GM23338 (cell line): ENCODE results near the gene C5orf58. TPM values are rescaled to one million over a fixed set of nuclear protein-coding genes. Genes with fewer than 3 reads are reported as not detected.

ENCODE experiments used
- ATAC-seq: fragments of 200-7000 bp; cut with Tn5 transposase; 3 replicates; pipeline ENCODE4 v1.9.1; 2020
- DNase-seq: peaks from one replicate; pipeline ENCODE4 v3.0.0-alpha.2; 2015; ENCODE audit warnings: low spot score
- H2AFZ ChIP-seq: fragments of 200-600 bp; sonication (generic); 2 replicates; pipeline ENCODE4 v1.8.0; 2016; ENCODE audit warnings: antibody characterized with exemption, mild to moderate bottlenecking, moderate library complexity
- H3F3A ChIP-seq: fragments of 200-600 bp; sonication (generic); replicated peaks from 2 replicates; pipeline ENCODE4 v1.8.0; 2017; ENCODE audit warnings: antibody characterized with exemption, mixed run types, low read depth
- H3K27ac ChIP-seq: fragments of 200-600 bp; sonication (generic); 2 replicates; pipeline ENCODE4 v1.6.1; 2016; ENCODE audit warnings: low read depth
- H3K27me3 ChIP-seq: fragments of 200-600 bp; sonication (generic); 2 replicates; pipeline ENCODE4 v1.8.0; 2016; ENCODE audit warnings: mild to moderate bottlenecking, mixed run types, moderate library complexity; ENCODE audit not compliant: insufficient read depth
- H3K36me3 ChIP-seq: fragments of 200-600 bp; sonication (generic); 2 replicates; pipeline ENCODE4 v1.8.0; 2016; ENCODE audit warnings: mild to moderate bottlenecking; ENCODE audit not compliant: insufficient read depth
- H3K4me1 ChIP-seq: fragments of 200-600 bp; sonication (generic); 2 replicates; pipeline ENCODE4 v1.8.0; 2016; ENCODE audit warnings: mild to moderate bottlenecking, moderate library complexity; ENCODE audit not compliant: insufficient read depth
- H3K4me2 ChIP-seq: fragments of 200-600 bp; sonication (generic); 2 replicates; pipeline ENCODE4 v1.7.1; 2017; ENCODE audit warnings: mixed run types
- H3K4me3 ChIP-seq: fragments of 200-600 bp; sonication (generic); 2 replicates; pipeline ENCODE4 v1.6.1; 2016; ENCODE audit warnings: mixed run types
- H3K79me2 ChIP-seq: fragments of 200-600 bp; sonication (generic); replicated peaks from 2 replicates; pipeline ENCODE4 v1.8.0; 2017; ENCODE audit warnings: mild to moderate bottlenecking; ENCODE audit not compliant: insufficient read depth
- H3K9me2 ChIP-seq: fragments of 200-600 bp; sonication (generic); 2 replicates; pipeline ENCODE4 v1.8.0; 2017; ENCODE audit not compliant: insufficient read depth
- H4K20me1 ChIP-seq: fragments of 200-600 bp; sonication (generic); replicated peaks from 2 replicates; pipeline ENCODE4 v1.8.0; 2017; ENCODE audit warnings: mild to moderate bottlenecking; ENCODE audit not compliant: insufficient read depth
- H3K27ac Mint-ChIP-seq: 2 replicates; pipeline ENCODE4 v1.8.0; 2020; ENCODE audit warnings: inconsistent platforms, mild to moderate bottlenecking, moderate library complexity, mixed read lengths
- H3K27me3 Mint-ChIP-seq: 3 replicates; pipeline ENCODE4 v1.8.0; 2022; ENCODE audit warnings: low read depth, mild to moderate bottlenecking, moderate library complexity, mixed read lengths, inconsistent platforms; ENCODE audit not compliant: insufficient read depth, poor library complexity
- H3K36me3 Mint-ChIP-seq: 3 replicates; pipeline ENCODE4 v1.8.0; 2021; ENCODE audit warnings: low read depth, mild to moderate bottlenecking, inconsistent platforms, moderate library complexity, mixed read lengths
- H3K4me1 Mint-ChIP-seq: 3 replicates; pipeline ENCODE4 v1.8.0; 2020; ENCODE audit warnings: mild to moderate bottlenecking, inconsistent platforms, mixed read lengths
- H3K4me3 Mint-ChIP-seq: 3 replicates; pipeline ENCODE4 v1.8.0; 2021; ENCODE audit warnings: moderate library complexity, mild to moderate bottlenecking, inconsistent platforms, mixed read lengths
- H3K9me3 Mint-ChIP-seq: 3 replicates; pipeline ENCODE4 v1.8.0; 2020; ENCODE audit warnings: moderate library complexity, mild to moderate bottlenecking, inconsistent platforms, mixed read lengths
- CTCF ChIP-seq, 2 experiments: fragments of 200-600 bp in 1 of 2; sonication (generic) in 1 of 2; conservative IDR thresholded peaks; 2 replicates each; pipeline versions ENCODE4 v1.5.1 to v1.6.1; 2016 to 2017; ENCODE audit warnings: antibody characterized with exemption in 2 of 2, low read depth in 2 of 2, mild to moderate bottlenecking in 2 of 2, moderate library complexity in 1 of 2
- JUNB ChIP-seq: IDR thresholded peaks from one replicate; pipeline ENCODE4 v1.6.1; 2016; ENCODE audit warnings: antibody characterized with exemption; ENCODE audit not compliant: unreplicated experiment
- POLR2AphosphoS5 ChIP-seq: IDR thresholded peaks from 2 replicates; pipeline ENCODE4 v1.6.1; 2016; ENCODE audit warnings: antibody characterized with exemption, low read depth
- ZNF114 ChIP-seq: fragments of 250-450 bp; sonication (Bioruptor Pico); IDR thresholded peaks from 2 replicates; pipeline ENCODE4 v1.5.0; 2020; ENCODE audit warnings: mild to moderate bottlenecking, moderate library complexity
- polyA plus RNA-seq: library from polyadenylated mRNA; unstranded; fragments of >200 nt; fragmentation: Nextera tagmentation; extraction: Ambion mirVana; gene quantifications from 2 replicates; pipeline ENCODE4 v1.2.1, GENCODE V29; 2016
- total RNA-seq: library from RNA; depleted of rRNA; stranded (reverse); fragments of >200 nt; shearing (Covaris generic); gene quantifications from 2 replicates; pipeline ENCODE4 v1.2.3, GENCODE V29; 2014
- TF ChIP-seq, protein P1 (sequence below): fragments of 250-450 bp; sonication (Bioruptor Pico); IDR thresholded peaks from 2 replicates; pipeline ENCODE4 v1.5.0; 2020; ENCODE audit warnings: mild to moderate bottlenecking, moderate library complexity
- TF ChIP-seq, protein P2 (sequence below): IDR thresholded peaks from one replicate; pipeline ENCODE4 v1.6.1; 2018; ENCODE audit warnings: antibody characterized with exemption; ENCODE audit not compliant: unreplicated experiment

Gene C5orf58
- total and polyA plus RNA-seq, 2 experiments from 2014 or later: 1.0 to 9.1 TPM

DNA sequence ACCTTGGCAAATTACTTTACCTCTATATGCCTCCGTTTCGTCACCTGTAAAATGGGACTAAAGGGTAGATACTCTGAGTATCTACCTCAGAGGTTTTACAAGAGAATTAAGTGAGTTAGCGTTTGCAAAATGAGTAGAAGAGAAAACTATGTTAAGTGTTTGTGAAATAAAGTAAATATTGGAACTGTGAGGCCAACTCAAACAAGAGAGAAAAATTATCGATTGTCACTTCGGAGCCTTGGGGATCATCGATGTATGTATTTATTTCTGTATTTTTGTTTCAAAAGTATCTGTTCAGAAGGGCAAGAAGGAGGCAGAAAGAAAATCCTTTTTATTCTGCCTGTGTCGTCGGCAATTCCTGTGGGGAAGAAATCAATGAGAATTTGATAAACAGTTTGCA, 25.8 kb upstream of the C5orf58 start (continued):
- TF ChIP-seq, protein P1, sequence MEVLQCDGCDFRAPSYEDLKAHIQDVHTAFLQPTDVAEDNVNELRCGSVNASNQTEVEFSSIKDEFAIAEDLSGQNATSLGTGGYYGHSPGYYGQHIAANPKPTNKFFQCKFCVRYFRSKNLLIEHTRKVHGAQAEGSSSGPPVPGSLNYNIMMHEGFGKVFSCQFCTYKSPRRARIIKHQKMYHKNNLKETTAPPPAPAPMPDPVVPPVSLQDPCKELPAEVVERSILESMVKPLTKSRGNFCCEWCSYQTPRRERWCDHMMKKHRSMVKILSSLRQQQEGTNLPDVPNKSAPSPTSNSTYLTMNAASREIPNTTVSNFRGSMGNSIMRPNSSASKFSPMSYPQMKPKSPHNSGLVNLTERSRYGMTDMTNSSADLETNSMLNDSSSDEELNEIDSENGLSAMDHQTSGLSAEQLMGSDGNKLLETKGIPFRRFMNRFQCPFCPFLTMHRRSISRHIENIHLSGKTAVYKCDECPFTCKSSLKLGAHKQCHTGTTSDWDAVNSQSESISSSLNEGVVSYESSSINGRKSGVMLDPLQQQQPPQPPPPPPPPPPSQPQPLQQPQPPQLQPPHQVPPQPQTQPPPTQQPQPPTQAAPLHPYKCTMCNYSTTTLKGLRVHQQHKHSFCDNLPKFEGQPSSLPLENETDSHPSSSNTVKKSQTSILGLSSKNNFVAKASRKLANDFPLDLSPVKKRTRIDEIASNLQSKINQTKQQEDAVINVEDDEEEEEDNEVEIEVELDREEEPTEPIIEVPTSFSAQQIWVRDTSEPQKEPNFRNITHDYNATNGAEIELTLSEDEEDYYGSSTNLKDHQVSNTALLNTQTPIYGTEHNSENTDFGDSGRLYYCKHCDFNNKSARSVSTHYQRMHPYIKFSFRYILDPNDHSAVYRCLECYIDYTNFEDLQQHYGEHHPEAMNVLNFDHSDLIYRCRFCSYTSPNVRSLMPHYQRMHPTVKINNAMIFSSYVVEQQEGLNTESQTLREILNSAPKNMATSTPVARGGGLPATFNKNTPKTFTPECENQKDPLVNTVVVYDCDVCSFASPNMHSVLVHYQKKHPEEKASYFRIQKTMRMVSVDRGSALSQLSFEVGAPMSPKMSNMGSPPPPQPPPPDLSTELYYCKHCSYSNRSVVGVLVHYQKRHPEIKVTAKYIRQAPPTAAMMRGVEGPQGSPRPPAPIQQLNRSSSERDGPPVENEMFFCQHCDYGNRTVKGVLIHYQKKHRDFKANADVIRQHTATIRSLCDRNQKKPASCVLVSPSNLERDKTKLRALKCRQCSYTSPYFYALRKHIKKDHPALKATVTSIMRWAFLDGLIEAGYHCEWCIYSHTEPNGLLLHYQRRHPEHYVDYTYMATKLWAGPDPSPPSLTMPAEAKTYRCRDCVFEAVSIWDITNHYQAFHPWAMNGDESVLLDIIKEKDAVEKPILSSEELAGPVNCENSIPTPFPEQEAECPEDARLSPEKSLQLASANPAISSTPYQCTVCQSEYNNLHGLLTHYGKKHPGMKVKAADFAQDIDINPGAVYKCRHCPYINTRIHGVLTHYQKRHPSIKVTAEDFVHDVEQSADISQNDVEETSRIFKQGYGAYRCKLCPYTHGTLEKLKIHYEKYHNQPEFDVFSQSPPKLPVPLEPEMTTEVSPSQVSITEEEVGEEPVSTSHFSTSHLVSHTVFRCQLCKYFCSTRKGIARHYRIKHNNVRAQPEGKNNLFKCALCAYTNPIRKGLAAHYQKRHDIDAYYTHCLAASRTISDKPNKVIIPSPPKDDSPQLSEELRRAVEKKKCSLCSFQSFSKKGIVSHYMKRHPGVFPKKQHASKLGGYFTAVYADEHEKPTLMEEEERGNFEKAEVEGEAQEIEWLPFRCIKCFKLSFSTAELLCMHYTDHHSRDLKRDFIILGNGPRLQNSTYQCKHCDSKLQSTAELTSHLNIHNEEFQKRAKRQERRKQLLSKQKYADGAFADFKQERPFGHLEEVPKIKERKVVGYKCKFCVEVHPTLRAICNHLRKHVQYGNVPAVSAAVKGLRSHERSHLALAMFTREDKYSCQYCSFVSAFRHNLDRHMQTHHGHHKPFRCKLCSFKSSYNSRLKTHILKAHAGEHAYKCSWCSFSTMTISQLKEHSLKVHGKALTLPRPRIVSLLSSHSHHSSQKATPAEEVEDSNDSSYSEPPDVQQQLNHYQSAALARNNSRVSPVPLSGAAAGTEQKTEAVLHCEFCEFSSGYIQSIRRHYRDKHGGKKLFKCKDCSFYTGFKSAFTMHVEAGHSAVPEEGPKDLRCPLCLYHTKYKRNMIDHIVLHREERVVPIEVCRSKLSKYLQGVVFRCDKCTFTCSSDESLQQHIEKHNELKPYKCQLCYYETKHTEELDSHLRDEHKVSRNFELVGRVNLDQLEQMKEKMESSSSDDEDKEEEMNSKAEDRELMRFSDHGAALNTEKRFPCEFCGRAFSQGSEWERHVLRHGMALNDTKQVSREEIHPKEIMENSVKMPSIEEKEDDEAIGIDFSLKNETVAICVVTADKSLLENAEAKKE (CRISPR knock-in tag): no peak
- no peak for TF ChIP-seq CTCF (conservative IDR thresholded peaks at IDR 0.05; ENCODE audit: low read depth in 2 of 2)

- H3K27ac Mint-ChIP-seq: no peak overlapping the region
- H3K4me2 ChIP-seq: no peak overlapping the region
- H3K4me3 ChIP-seq: no peak overlapping the region
- no peaks in the 10 kb centered on the region for H3K36me3 ChIP-seq
- H3K27me3 ChIP-seq: no peaks in the 10 kb centered on the region
- no peak overlapping the region for H2AFZ ChIP-seq
- DNase-seq (no peak), ATAC-seq (no peak)
- H4K20me1 ChIP-seq: no peaks in the 10 kb centered on the region
- no peaks in the 10 kb centered on the region for H3K27me3 Mint-ChIP-seq
- no peaks in the 10 kb centered on the region for H3K4me1 ChIP-seq
- H3K4me3 Mint-ChIP-seq: no peak overlapping the region
- no peaks in the 10 kb centered on the region for H3K4me1 Mint-ChIP-seq
- TF ChIP-seq ZNF114 (CRISPR knock-in tag): no peak
- TF ChIP-seq, protein P2, sequence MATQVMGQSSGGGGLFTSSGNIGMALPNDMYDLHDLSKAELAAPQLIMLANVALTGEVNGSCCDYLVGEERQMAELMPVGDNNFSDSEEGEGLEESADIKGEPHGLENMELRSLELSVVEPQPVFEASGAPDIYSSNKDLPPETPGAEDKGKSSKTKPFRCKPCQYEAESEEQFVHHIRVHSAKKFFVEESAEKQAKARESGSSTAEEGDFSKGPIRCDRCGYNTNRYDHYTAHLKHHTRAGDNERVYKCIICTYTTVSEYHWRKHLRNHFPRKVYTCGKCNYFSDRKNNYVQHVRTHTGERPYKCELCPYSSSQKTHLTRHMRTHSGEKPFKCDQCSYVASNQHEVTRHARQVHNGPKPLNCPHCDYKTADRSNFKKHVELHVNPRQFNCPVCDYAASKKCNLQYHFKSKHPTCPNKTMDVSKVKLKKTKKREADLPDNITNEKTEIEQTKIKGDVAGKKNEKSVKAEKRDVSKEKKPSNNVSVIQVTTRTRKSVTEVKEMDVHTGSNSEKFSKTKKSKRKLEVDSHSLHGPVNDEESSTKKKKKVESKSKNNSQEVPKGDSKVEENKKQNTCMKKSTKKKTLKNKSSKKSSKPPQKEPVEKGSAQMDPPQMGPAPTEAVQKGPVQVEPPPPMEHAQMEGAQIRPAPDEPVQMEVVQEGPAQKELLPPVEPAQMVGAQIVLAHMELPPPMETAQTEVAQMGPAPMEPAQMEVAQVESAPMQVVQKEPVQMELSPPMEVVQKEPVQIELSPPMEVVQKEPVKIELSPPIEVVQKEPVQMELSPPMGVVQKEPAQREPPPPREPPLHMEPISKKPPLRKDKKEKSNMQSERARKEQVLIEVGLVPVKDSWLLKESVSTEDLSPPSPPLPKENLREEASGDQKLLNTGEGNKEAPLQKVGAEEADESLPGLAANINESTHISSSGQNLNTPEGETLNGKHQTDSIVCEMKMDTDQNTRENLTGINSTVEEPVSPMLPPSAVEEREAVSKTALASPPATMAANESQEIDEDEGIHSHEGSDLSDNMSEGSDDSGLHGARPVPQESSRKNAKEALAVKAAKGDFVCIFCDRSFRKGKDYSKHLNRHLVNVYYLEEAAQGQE: no peak
- no peak for TF ChIP-seq POLR2AphosphoS5
- no peak for TF ChIP-seq JUNB
- TF ChIP-seq CTCF (conservative IDR thresholded peaks at IDR 0.05; ENCODE audit: low read depth in 2 of 2): no peak
- no peaks in the 10 kb centered on the region for H3K9me2 ChIP-seq
- H3K27ac ChIP-seq: no peak overlapping the region
- no peaks in the 10 kb centered on the region for H3K79me2 ChIP-seq
- no peaks in the 10 kb centered on the region for H3K36me3 Mint-ChIP-seq
- no peaks in the 10 kb centered on the region for H3K9me3 Mint-ChIP-seq
- H3F3A ChIP-seq: no peaks in the 10 kb centered on the region
Measured at GRCh38 chr5:170211575-170212334, 21.0 kb upstream of the C5orf58 start.
